WI38 (cell line): Measurements from ENCODE around the gene RND1.
A peak's percentile ranks its signal among the peaks of the same experiment; 100 is the strongest.

Experiments
- H3K4me3 ChIP-seq: 2 replicates; pipeline ENCODE4 v1.5.1; 2011; ENCODE audit warnings: low read depth, mild to moderate bottlenecking, control low read depth, low read length
- TF ChIP-seq, protein P1 (sequence below): IDR thresholded peaks from 2 replicates; pipeline ENCODE4 v1.5.1; 2012; ENCODE audit warnings: low read depth, mild to moderate bottlenecking, control low read depth, low read length

RND1 gene

DNA sequence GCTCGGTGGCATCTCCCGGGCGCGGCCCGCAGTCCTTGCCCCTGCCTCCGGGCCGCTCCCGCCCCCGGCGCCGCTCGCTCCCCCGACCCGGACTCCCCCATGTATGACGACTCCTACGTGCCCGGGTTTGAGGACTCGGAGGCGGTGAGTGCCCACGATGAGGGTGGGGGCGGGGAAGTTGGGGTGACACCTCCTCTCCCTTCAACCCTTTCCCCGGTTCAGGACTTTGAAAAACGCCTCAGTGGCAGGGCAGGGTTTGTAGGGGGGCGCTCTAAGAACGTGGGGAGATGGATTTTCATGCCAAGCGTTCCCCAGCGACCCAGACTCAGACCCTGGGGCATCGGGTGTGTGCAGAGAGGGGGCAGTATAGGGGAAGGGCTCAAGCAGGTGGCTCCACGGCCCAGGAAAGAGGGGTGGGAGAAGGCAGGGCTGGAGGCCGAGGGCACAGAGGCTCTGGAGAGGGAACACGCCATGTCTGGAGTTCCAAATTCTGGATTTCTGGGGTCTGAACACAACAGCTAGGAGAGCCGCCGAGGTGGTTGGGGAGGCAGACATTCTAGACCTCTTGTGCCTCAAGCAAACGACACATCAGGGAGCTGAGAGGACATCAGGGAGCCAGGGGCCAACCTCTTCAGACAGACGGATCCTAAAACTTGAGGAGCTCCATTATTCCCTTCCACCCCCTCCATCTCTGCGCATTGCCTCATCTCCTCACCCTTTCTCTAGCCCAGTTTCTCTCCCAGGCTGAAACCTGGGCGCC lies 46.7 kb downstream of the RND1 start:
- peak overlapping the region; percentile 69 for H3K4me3 ChIP-seq

GRCh38 chr12:48817873-48818830 lies 47.5 kb downstream of the RND1 start, which contains the start of gene CACNB3:
TSS of gene CACNB3 (plus strand) at chr12:48818496. CDS start at chr12:48818930, 434 bp downstream.
- TF ChIP-seq, protein P1, sequence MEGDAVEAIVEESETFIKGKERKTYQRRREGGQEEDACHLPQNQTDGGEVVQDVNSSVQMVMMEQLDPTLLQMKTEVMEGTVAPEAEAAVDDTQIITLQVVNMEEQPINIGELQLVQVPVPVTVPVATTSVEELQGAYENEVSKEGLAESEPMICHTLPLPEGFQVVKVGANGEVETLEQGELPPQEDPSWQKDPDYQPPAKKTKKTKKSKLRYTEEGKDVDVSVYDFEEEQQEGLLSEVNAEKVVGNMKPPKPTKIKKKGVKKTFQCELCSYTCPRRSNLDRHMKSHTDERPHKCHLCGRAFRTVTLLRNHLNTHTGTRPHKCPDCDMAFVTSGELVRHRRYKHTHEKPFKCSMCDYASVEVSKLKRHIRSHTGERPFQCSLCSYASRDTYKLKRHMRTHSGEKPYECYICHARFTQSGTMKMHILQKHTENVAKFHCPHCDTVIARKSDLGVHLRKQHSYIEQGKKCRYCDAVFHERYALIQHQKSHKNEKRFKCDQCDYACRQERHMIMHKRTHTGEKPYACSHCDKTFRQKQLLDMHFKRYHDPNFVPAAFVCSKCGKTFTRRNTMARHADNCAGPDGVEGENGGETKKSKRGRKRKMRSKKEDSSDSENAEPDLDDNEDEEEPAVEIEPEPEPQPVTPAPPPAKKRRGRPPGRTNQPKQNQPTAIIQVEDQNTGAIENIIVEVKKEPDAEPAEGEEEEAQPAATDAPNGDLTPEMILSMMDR, result no peak
- H3K4me3 ChIP-seq, result peak within 1 kb of the TSS; percentile 69

More for the DNA sequence above, 46.7 kb downstream of the RND1 start:
- TF ChIP-seq, protein P1, result no peak

- TF ChIP-seq, protein P1, result no peak
- H3K4me3 ChIP-seq, result peak overlapping the region; percentile 87
Measured at GRCh38 chr12:48816143-48816854, 49.4 kb downstream of the RND1 start.

- peak overlapping the region; percentile 87 for H3K4me3 ChIP-seq
- TF ChIP-seq, protein P1, result no peak
Measured at GRCh38 chr12:48815126-48816110, 50.3 kb downstream of the RND1 start.

DNA sequence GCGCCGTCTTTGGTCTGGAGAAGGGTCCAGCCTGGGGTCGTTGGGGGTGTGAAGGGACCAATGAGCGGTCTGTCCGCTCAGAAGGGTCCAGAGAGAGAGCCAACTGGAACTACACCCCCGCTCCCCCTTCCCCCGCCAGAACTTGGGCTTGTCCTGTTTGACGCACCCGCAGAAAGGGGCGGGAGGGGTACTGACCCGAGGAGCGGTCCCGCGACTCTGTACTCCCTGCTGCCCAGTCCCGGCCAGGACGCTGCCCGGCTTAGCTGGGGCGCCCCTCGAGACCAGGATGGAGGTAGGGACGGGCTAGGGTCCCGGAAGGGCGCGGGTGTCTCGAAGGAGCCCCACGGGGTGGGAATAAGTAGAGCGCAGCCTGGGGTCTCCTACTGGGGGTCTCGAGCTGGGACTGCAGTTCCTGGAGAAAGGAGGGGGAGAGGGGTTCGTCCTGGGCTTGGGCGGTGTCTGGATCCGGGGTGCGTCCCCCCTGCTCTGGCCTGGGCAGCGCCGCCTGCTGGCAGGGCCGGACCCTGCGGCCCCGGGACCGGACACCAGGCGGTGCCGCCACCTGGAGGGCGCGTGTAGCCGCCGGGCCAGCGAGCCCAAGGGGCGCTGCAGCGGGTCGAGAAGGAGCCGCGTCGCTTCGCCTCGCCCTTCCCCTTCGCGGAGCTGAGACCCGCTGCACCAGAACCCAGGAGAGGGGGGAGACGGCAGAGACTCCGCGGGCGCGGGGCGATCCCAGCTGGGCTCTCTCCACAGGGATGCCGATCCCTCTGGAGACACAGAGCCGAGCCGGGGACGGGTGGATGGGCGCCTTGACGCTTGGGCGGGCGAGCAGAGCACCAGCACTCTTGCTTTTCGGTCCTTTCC lies 51.2 kb downstream of the RND1 start:
- TF ChIP-seq, protein P1, result peak; percentile 100
- H3K4me3 ChIP-seq, result peak overlapping the region; percentile 87
